ENCODE measurements around the gene NLRP6.

GRCh38 chr11:313304-313786 is 35.1 kb downstream of the NLRP6 start:
- TF ChIP-seq CTCF (IDR thresholded peaks at IDR 0.05; ENCODE audit: low read depth, low read length, poor library complexity, severe bottlenecking) (no peak), EZH2phosphoT487 (IDR thresholded peaks at IDR 0.05; ENCODE audit: borderline replicate concordance, low read length) (no peak)
